NT2/D1 (cell line): ENCODE measurements around the gene REPS2.

Experiments used
- SUZ12 ChIP-seq: IDR thresholded peaks from 2 replicates; pipeline ENCODE4 v1.6.1; 2011; ENCODE audit not compliant: insufficient read length, insufficient read depth; ENCODE audit errors: extremely low read depth
- YY1 ChIP-seq: IDR thresholded peaks from 2 replicates; pipeline ENCODE4 v1.6.1; 2011; ENCODE audit not compliant: insufficient read length, insufficient read depth
- ZNF274 ChIP-seq: IDR thresholded peaks from 2 replicates; pipeline ENCODE4 v1.6.1; 2011; ENCODE audit warnings: mild to moderate bottlenecking, low read depth, low read length

DNA sequence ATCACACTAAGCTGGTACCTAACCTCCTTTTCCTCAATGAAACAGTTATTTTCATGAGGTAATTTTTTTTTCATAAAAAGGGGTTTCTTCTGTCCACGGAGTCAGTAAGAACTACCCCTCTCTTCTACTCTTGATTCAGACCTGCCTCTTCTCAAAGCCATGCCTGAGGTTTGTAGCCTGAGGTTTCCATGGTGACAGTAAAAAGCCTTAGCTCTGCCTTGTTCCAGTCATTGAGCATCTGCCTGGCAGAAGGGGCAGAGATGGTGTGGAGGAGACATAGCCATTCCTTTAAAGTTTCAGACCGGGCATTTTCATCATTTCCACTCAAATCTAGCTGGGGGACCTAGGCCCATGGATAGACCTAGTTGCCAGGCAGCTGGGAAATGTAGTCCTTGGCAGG lies 135.5 kb downstream of the REPS2 start:
- TF ChIP-seq YY1 (no peak), SUZ12 (no peak), ZNF274 (no peak)
